Measurements from ENCODE around the gene BAZ2B. TPM values are rescaled to one million over a fixed set of nuclear protein-coding genes. Genes with fewer than 3 reads are reported as not detected.

BAZ2B gene
- total and polyA plus RNA-seq, 2 donors (not counting 3 experiments of a cell fraction or from before 2014, with no cell fraction given) = 22.1 to 73.8 TPM

DNA sequence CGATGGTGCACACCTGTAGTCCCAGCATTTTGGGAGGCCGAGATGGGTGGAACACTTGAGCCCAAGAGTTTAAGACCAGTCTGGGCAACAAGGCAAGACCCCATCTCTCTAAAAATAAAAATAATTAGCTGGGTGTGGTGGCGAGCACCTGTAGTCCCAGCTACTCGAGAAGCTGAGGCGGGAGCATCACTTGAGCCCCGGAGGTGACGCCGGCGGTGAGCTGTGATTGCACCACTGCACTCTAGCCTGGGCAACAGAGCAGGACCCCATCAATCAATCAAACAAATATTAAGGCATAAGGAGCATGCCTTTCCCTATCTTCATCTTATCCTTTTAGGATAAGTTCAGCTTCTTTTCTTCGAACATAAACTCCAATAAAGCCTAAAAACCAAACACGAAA lies 330.9 kb downstream of the BAZ2B start:
- POLR2A ChIA-PET = no interaction called here
- CTCF ChIA-PET = interaction anchor here (1.0 to 2.1 kb wide), 3 partner anchors 8 to 683 kb away, joined by 3 to 5 read pairs (median 4); partner anchors contain the start of gene BAZ2B
- H3K4me3 ChIP-seq (replicated peaks in 1 of 3; ENCODE audit: insufficient read depth in 1 of 3, low read depth in 1 of 3, low read length in 3 of 3) = peak overlapping the region in 2 of 3 experiments; percentile 61 to 73
- dilution Hi-C loops (cut with MboI; ENCODE audit: extremely low pct_ligation_motif_present, low sequenced_read_pairs) = no loop called here
- no peaks in the 10 kb centered on the region for H3K27me3 ChIP-seq (ENCODE audit: control insufficient read depth in 2 of 2, insufficient read depth in 2 of 2, low read length in 2 of 2)
- H3K27ac ChIP-seq (ENCODE audit: insufficient read depth, low read depth, low read length) = no peak overlapping the region
- no peaks in the 10 kb centered on the region for H3K79me2 ChIP-seq (ENCODE audit: control insufficient read depth, insufficient read depth, low read length)
- intact Hi-C loops (cut with micrococcal nuclease) = no loop called here
- H4K20me1 ChIP-seq (replicated peaks; ENCODE audit: control insufficient read depth, extremely low read depth, insufficient read depth, low read length) = no peaks in the 10 kb centered on the region
- H3K36me3 ChIP-seq (ENCODE audit: control insufficient read depth in 2 of 2, extremely low read depth in 1 of 2, insufficient read depth in 2 of 2, low read length in 2 of 2) = no peaks in the 10 kb centered on the region
- no peak overlapping the region for H3K9ac ChIP-seq (replicated peaks; ENCODE audit: extremely low read depth, insufficient read depth, low read length)
- FAIRE-seq (no peak), DNase-seq (ENCODE audit: low read depth, low spot score) (no peak)
- no peaks in the 10 kb centered on the region for H3K9me3 ChIP-seq (replicated peaks; ENCODE audit: control insufficient read depth, insufficient read depth, low read length)
- no peaks in the 10 kb centered on the region for H3K9me1 ChIP-seq (replicated peaks; ENCODE audit: control insufficient read depth, extremely low read depth, insufficient read depth, low read length)
- H2AFZ ChIP-seq (ENCODE audit: low read depth, low read length) = peak overlapping the region; percentile 94
- BruUV-seq (replicated peaks) = no TSS peak
- TF ChIP-seq POLR2AphosphoS5 (IDR thresholded peaks at IDR 0.05; ENCODE audit: insufficient read depth, low read depth, low read length) = no peak
- TF ChIP-seq, protein P1, sequence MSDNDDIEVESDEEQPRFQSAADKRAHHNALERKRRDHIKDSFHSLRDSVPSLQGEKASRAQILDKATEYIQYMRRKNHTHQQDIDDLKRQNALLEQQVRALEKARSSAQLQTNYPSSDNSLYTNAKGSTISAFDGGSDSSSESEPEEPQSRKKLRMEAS (IDR thresholded peaks at IDR 0.05; ENCODE audit: insufficient read depth, insufficient read length) = no peak
- TF ChIP-seq EZH2 (IDR thresholded peaks at IDR 0.05; ENCODE audit: borderline replicate concordance, low read depth, low read length, severe bottlenecking) = no peak
- no peak for TF ChIP-seq POLR2A (IDR thresholded peaks at IDR 0.05; ENCODE audit: low read depth, low read length)
- no peak for TF ChIP-seq MYC (IDR thresholded peaks at IDR 0.05; ENCODE audit: low read depth, low read length)
- TF ChIP-seq, protein P2, sequence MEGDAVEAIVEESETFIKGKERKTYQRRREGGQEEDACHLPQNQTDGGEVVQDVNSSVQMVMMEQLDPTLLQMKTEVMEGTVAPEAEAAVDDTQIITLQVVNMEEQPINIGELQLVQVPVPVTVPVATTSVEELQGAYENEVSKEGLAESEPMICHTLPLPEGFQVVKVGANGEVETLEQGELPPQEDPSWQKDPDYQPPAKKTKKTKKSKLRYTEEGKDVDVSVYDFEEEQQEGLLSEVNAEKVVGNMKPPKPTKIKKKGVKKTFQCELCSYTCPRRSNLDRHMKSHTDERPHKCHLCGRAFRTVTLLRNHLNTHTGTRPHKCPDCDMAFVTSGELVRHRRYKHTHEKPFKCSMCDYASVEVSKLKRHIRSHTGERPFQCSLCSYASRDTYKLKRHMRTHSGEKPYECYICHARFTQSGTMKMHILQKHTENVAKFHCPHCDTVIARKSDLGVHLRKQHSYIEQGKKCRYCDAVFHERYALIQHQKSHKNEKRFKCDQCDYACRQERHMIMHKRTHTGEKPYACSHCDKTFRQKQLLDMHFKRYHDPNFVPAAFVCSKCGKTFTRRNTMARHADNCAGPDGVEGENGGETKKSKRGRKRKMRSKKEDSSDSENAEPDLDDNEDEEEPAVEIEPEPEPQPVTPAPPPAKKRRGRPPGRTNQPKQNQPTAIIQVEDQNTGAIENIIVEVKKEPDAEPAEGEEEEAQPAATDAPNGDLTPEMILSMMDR (IDR thresholded peaks at IDR 0.05; ENCODE audit: extremely low read depth in 1 of 2, insufficient read depth in 1 of 2, low read depth in 1 of 2, low read length in 2 of 2) = no peak
- TF ChIP-seq JUN (IDR thresholded peaks at IDR 0.05; ENCODE audit: borderline replicate concordance, insufficient read depth, insufficient read length, low read depth) = no peak
- peaks cover 7% of the 10 kb centered on the region for H3K4me1 ChIP-seq (ENCODE audit: control insufficient read depth, extremely low read depth, insufficient read depth, low read length)
- peak overlapping the region; percentile 87 for H3K4me2 ChIP-seq (ENCODE audit: insufficient read depth, low read length)

Data from endothelial cell of umbilical vein (primary cell).